Common myeloid progenitor, CD34-positive (primary cell): ENCODE results near the gene TCERG1.

Experiments
- CTCF ChIA-PET: fragments of 350-600 bp; sonication (Branson Sonifier 250); formaldehyde crosslinking; loops from one replicate; lab custom pipeline; 2021; ENCODE audit warnings: antibody characterized with exemption; lab: Charles Lee
- POLR2A ChIA-PET: fragments of 350-600 bp; sonication (Branson Sonifier 250); formaldehyde crosslinking; loops from one replicate; lab custom pipeline; 2021; ENCODE audit warnings: antibody characterized with exemption; lab: Charles Lee
- DNase-seq, 3 donors: peaks; one replicate each; pipeline versions ENCODE4 v3.0.0 to v3.0.0-alpha.2; 2013
- H3K27ac ChIP-seq, 2 experiments: 1 replicate in 1 of 2; 2 replicates in 1 of 2; pipeline ENCODE4 v1.7.0; 2013; ENCODE audit warnings: inconsistent platforms in 2 of 2, low read length in 2 of 2, mild to moderate bottlenecking in 2 of 2, low read depth in 1 of 2, moderate library complexity in 1 of 2; ENCODE audit not compliant: severe bottlenecking in 2 of 2, insufficient read depth in 1 of 2, poor library complexity in 1 of 2
- H3K27me3 ChIP-seq, 5 experiments: replicated peaks in 2 of 5; 1 replicate in 3 of 5; 2 replicates in 2 of 5; pipeline versions ENCODE4 v1.6.1 to v1.7.0; 2013; ENCODE audit warnings: low read length in 4 of 5, mild to moderate bottlenecking in 2 of 5, moderate library complexity in 2 of 5, inconsistent platforms in 1 of 5; ENCODE audit not compliant: insufficient read depth in 5 of 5, control insufficient read depth in 4 of 5
- H3K36me3 ChIP-seq, 4 experiments: 1 replicate in 2 of 4; 2 replicates in 2 of 4; pipeline versions ENCODE4 v1.6.1 to v1.7.0; 2013; ENCODE audit warnings: low read length in 3 of 4, control low read depth in 1 of 4, mild to moderate bottlenecking in 1 of 4; ENCODE audit not compliant: control insufficient read depth in 4 of 4, insufficient read depth in 4 of 4
- H3K4me1 ChIP-seq, 4 experiments: 1 replicate in 3 of 4; 2 replicates in 1 of 4; pipeline versions ENCODE4 v1.6.1 to v1.7.1; 2013; ENCODE audit warnings: low read length in 3 of 4, mild to moderate bottlenecking in 3 of 4, control low read depth in 1 of 4, inconsistent platforms in 1 of 4, moderate library complexity in 1 of 4; ENCODE audit not compliant: control insufficient read depth in 4 of 4, insufficient read depth in 4 of 4; ENCODE audit errors: control extremely low read depth in 1 of 4
- H3K4me3 ChIP-seq, 7 experiments: 1 replicate in 4 of 7; 2 replicates in 3 of 7; pipeline versions ENCODE4 v1.5.1 to v1.7.0; 2013; ENCODE audit warnings: mild to moderate bottlenecking in 7 of 7, low read length in 6 of 7, moderate library complexity in 6 of 7, inconsistent platforms in 2 of 7, low read depth in 2 of 7, control low read depth in 1 of 7; ENCODE audit not compliant: insufficient read depth in 4 of 7, control insufficient read depth in 1 of 7; ENCODE audit errors: extremely low read depth in 1 of 7
- H3K9me3 ChIP-seq, 5 experiments: 1 replicate in 4 of 5; 2 replicates in 1 of 5; pipeline versions ENCODE4 v1.6.1 to v1.7.1; 2013; ENCODE audit warnings: low read length in 4 of 5, mild to moderate bottlenecking in 2 of 5, inconsistent platforms in 1 of 5, low read depth in 1 of 5, moderate library complexity in 1 of 5; ENCODE audit not compliant: control insufficient read depth in 4 of 5, insufficient read depth in 2 of 5; ENCODE audit errors: control extremely low read depth in 1 of 5
- WGBS: methylation state at CpG from one replicate; pipeline ENCODE4 v1.1.5; 2013; ENCODE audit not compliant: insufficient coverage; 5-methylcytosine and 5-hydroxymethylcytosine counted together

Gene TCERG1

GRCh38 chr5:146533882-146534281, 86.7 kb downstream of the TCERG1 start:
- H3K9me3 ChIP-seq, result no peaks in the 10 kb centered on the region
- no peaks in the 10 kb centered on the region for H3K4me1 ChIP-seq

DNA sequence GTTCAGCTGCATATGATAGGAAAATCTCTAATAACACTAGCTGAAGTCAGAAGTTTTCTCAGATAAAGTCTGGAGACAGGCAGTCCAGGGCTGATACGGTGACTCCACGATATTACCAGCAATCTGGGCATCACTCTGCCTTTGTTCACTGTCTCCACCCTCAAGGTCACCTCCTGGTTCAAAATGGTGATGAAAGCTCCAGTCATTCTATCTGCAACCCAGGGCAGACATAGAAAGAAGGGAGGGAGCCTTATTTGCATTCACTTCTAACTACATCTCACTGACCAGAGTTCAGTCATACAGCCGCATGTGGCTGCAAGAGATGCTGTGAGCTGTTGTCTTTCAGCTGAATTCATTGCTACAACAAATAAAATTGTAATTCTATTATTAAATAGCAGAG, 91.3 kb downstream of the TCERG1 start:
- no peak overlapping the region for H3K27ac ChIP-seq
- H3K27me3 ChIP-seq, result peaks cover 0 to 2% (median 0%) of the 10 kb centered on the region in 5 experiments
- H3K9me3 ChIP-seq, result no peaks in the 10 kb centered on the region
- POLR2A ChIA-PET, result no interaction called here
- no peak overlapping the region for H3K4me3 ChIP-seq
- CTCF ChIA-PET, result interaction anchor here (1.8 to 9.1 kb wide), 3 partner anchors 10 to 650 kb away, joined by 7 to 105 read pairs (median 8); no protein-coding TSS in a partner anchor
- H3K36me3 ChIP-seq, result no peaks in the 10 kb centered on the region
- no peak for DNase-seq
- H3K4me1 ChIP-seq, result no peaks in the 10 kb centered on the region
- WGBS, result 79% methylated on average over 2 of the region's 3 CpGs

More at GRCh38 chr5:146533882-146534281, 86.7 kb downstream of the TCERG1 start:
- Histone ChIP-seq H3K27me3 (no peaks in the 10 kb centered on the region), H3K27ac (no peak overlapping the region), H3K36me3 (no peaks in the 10 kb centered on the region), H3K4me3 (no peak overlapping the region)
- no CpG with 5 or more reads among the region's 1 CpG for WGBS
- POLR2A ChIA-PET, result interaction anchor here (0.9 to 1.0 kb wide), 2 partner anchors 28 to 432 kb away, joined by 3 read pairs; no protein-coding TSS in a partner anchor
- no peak for DNase-seq
- CTCF ChIA-PET, result interaction anchor here (0.6 to 4.3 kb wide), 16 partner anchors 8 to 658 kb away, joined by 3 to 32 read pairs (median 4); partner anchors contain the start of gene GPR151

DNA sequence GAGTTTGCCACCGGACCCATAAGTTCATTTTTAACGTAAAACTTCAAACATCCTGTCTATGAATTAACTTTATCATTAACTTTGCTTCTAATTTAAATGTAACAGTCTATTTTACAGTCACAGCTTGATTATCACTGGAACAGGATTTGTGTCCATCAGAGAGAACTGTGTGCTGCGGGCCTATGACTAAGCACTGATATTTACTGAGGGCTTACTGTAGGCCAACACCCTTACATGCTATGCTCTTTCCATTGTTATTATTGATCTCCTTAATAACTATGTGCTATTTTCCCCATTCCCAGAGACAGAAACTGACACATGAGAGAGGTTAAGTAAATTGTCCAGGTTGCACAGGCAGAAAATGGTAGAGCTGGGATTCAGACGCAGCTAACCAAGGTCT, 92.8 kb downstream of the TCERG1 start:
- H3K27me3 ChIP-seq, result peaks cover 0 to 2% (median 0%) of the 10 kb centered on the region in 5 experiments
- DNase-seq, result no peak
- no peak overlapping the region for H3K4me3 ChIP-seq
- H3K27ac ChIP-seq, result no peak overlapping the region
- CTCF ChIA-PET, result interaction anchor here (1.2 to 9.1 kb wide), 3 partner anchors 9 to 426 kb away, joined by 4 to 105 read pairs (median 12); no protein-coding TSS in a partner anchor
- H3K4me1 ChIP-seq, result no peaks in the 10 kb centered on the region
- H3K9me3 ChIP-seq, result no peaks in the 10 kb centered on the region
- POLR2A ChIA-PET, result no interaction called here
- 100% methylated on average over 1 of the region's 4 CpGs for WGBS
- no peaks in the 10 kb centered on the region for H3K36me3 ChIP-seq

DNA sequence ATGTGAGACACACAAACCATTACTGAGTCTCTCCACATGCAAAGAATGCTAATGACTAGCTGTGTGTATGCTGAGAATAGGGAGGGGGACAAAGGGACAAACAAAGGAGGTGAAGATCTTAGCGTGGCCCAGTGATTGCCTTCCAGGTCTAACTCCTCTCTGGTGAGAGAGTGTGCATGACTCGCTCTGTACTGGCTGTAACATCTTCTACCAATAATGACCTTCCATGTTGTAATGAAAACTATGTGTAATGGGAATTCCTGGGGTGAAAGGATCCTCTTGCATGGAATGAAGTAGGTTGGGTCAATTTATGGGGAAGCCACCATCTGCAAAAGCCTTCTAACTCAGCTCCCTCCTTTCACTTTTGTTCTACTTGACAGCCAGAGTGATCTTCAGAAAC, 93.3 kb downstream of the TCERG1 start:
- CTCF ChIA-PET, result interaction anchor here (1.2 to 9.1 kb wide), 3 partner anchors 9 to 425 kb away, joined by 4 to 105 read pairs (median 12); no protein-coding TSS in a partner anchor

DNA sequence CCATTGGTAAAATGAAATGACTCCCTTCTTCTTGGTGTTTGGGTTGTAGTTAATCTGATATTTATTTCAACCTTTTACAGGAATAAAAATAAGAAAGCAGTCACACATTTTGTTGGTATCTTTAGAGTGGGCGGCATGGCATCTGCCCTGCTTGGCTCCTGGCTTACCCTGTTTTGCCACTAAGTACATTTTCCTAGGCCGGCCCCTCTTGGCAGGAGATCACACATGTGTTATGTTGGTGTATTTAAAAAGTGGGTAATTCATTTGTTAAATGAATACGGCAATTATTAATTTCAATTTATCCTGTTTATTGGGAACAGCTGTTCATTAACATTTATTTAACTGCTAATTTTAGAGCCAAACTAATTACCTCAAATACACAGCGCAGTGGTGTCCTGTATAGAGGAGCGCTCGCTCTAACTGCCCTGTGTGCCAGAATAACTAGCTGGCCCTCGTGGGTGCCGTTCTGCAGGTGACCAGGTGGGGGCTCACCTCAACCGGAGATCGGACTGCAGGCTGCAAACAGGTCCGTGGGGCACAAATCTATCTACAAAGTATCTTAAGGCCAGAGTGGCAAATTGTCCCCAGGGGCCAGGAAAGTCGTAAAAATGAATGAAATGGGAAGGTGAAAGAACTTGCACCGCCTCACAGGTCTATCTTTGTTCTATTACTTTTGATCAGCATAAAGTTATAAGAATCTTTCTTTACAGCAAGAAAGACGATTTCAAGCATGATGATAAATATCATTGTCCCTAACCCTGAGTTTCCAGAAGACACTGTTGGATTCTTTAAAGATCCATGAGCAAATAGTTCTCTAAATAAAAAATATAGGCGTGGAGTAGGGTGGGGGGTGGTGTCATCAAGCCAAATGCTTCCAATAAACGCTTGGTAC, 95.1 kb downstream of the TCERG1 start:
- Histone ChIP-seq H3K9me3 (no peaks in the 10 kb centered on the region), H3K4me1 (no peaks in the 10 kb centered on the region), H3K36me3 (no peaks in the 10 kb centered on the region), H3K27ac (no peak overlapping the region), H3K4me3 (no peak overlapping the region), H3K27me3 (peaks cover 0 to 2% (median 0%) of the 10 kb centered on the region in 5 experiments)
- DNase-seq, result peak; percentile 57 to 73 (median 69)
- ChIA-PET POLR2A (no interaction called here), CTCF (interaction anchor here (0.6 to 9.1 kb wide), 20 partner anchors 9 to 1420 kb away, joined by 3 to 105 read pairs (median 3); no protein-coding TSS in a partner anchor)
- 23% methylated on average over 7 of the region's 16 CpGs for WGBS

More for the DNA sequence above, 93.3 kb downstream of the TCERG1 start:
- Histone ChIP-seq H3K4me1 (no peaks in the 10 kb centered on the region), H3K4me3 (no peak overlapping the region), H3K36me3 (no peaks in the 10 kb centered on the region), H3K27me3 (peaks cover 0 to 2% (median 0%) of the 10 kb centered on the region in 5 experiments), H3K9me3 (no peaks in the 10 kb centered on the region), H3K27ac (no peak overlapping the region)
- no peak for DNase-seq
- WGBS, result no CpG with 5 or more reads among the region's 2 CpGs
- POLR2A ChIA-PET, result no interaction called here

DNA sequence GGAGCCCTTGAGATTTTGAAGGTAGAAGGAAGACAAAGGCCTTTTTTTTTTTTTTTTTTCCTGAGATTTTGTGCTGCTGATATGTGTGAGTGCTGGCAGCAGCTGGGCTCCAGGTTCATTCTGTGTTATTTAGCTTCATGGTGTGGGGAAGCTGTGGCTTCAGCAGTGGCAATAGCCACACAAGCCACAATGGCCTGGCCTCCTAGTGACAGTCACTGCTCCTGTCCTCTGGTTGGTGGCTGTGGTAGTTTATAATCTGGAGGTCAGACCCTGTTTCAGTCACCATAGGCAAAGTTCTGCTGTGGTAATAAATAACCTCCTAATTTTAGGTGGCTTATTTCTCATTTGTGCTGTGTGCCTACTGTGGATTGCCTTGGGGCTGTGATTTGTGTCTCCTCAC, 97.1 kb downstream of the TCERG1 start:
- Histone ChIP-seq H3K36me3 (no peaks in the 10 kb centered on the region), H3K4me3 (no peak overlapping the region), H3K27ac (no peak overlapping the region), H3K4me1 (no peaks in the 10 kb centered on the region), H3K9me3 (no peaks in the 10 kb centered on the region), H3K27me3 (peaks cover 0 to 2% (median 0%) of the 10 kb centered on the region in 5 experiments)
- POLR2A ChIA-PET, result no interaction called here
- no peak for DNase-seq
- CTCF ChIA-PET, result interaction anchor here (9.1 kb wide), 1 partner anchor 422 kb away, joined by 105 read pairs; no protein-coding TSS in a partner anchor
